BLaER1 (cell line): ENCODE data around the gene SERPINA4.

Source experiments
- H3K27ac ChIP-seq: shearing (Covaris generic); formaldehyde crosslinking; 2 replicates; pipeline ENCODE4 v1.8.1; 2022
- H3K27me3 ChIP-seq: shearing (Covaris generic); formaldehyde crosslinking; 2 replicates; pipeline ENCODE4 v1.8.1; 2022
- H3K36me3 ChIP-seq: shearing (Covaris generic); formaldehyde crosslinking; 2 replicates; pipeline ENCODE4 v1.8.1; 2022
- H3K4me1 ChIP-seq: shearing (Covaris generic); formaldehyde crosslinking; 2 replicates; pipeline ENCODE4 v1.8.1; 2022
- H3K4me2 ChIP-seq: shearing (Covaris generic); formaldehyde crosslinking; 2 replicates; pipeline ENCODE4 v1.8.1; 2022
- H3K4me3 ChIP-seq: shearing (Covaris generic); formaldehyde crosslinking; 2 replicates; pipeline ENCODE4 v1.8.1; 2022
- H3K9ac ChIP-seq: shearing (Covaris generic); formaldehyde crosslinking; 2 replicates; pipeline ENCODE4 v1.8.1; 2022
- H3K9me3 ChIP-seq: shearing (Covaris generic); formaldehyde crosslinking; 2 replicates; pipeline ENCODE4 v1.8.1; 2022
- H4K20me1 ChIP-seq: shearing (Covaris generic); formaldehyde crosslinking; 2 replicates; pipeline ENCODE4 v1.8.1; 2022
- Cebpa-rat ChIP-seq: shearing (Covaris generic); IDR thresholded peaks from 2 replicates; pipeline ENCODE4 v1.8.1; 2022

SERPINA4 gene

DNA sequence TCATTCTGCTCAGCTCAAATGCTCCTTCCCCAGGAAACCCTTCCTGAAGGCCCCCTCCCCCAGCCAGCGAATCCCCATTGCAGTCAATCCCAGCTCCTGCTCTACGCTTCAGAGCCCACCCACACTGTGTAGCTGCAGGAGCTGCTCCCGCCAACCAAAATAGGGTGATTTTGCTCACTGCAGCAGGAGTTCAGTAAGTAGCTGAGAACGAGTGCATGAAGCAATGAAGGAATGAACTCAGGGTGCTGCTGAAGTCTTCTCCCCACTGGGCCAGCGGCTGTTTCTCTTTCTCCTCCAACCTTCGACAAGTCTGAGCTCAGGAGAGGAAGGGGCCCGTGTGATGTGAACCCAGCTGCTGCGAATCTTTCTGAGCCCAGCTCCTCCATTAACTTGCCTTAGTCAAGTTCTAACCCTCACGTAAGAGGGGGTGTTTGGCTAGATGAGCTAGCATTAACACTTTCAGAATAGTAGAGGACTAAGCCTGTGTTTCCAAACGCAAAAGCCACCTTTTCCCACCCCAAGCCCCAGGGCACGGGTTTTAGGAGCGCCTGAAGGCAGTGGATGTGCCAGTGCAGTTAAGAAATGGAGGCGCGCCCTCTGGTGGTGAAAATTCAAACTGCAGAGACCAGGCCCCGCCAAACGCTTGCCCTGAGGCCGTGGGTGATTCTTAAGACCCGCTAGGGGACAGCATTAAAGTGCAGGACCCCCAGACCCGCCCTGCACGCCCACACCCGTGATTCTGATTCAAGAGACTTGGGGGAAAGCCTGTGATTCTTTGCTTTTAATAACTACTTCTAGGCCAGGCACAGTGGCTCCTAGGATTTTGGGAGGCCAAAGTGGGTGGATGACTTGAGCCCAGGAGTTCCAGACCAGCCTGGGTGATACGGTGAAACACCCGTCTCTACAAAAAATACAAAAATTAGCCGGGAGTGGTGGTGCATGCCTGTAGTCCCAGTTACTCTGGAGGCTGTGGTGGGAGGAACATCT is 11.9 kb upstream of the SERPINA4 start:
- H3K4me1 ChIP-seq: no peaks in the 10 kb centered on the region
- no peaks in the 10 kb centered on the region for H3K27me3 ChIP-seq
- no peaks in the 10 kb centered on the region for H4K20me1 ChIP-seq
- H3K27ac ChIP-seq: no peak overlapping the region
- no peak overlapping the region for H3K9ac ChIP-seq
- no peak for TF ChIP-seq Cebpa-rat
- H3K4me2 ChIP-seq: no peak overlapping the region
- H3K36me3 ChIP-seq: no peaks in the 10 kb centered on the region
- H3K9me3 ChIP-seq: peaks cover 3% of the 10 kb centered on the region; the same call in 1 of the 2 replicates
- no peak overlapping the region for H3K4me3 ChIP-seq

DNA sequence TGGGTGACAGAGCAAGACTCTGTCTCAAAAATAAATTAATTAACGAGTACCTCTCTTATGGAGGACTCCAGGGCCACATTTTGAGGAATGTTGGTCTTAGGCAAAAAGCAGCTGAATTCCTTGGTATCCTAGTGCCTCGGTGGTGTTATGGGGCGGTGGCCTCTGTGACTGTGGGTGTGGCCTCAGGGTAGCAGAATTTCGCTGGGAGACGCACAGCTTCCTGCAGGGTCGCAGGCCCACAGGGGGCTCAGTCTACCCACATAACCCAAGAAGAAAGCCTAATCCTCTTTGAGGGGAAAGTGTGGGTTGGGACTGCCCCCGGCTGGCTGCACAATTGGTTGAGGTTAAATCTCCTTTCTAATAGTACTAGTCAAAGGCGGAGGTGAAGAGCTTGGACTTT is 11.2 kb upstream of the SERPINA4 start:
- H3K9ac ChIP-seq: no peak overlapping the region
- H3K4me1 ChIP-seq: no peaks in the 10 kb centered on the region
- peaks cover 10% of the 10 kb centered on the region for H3K9me3 ChIP-seq
- no peak overlapping the region for H3K4me2 ChIP-seq
- no peak overlapping the region for H3K27ac ChIP-seq
- H4K20me1 ChIP-seq: no peaks in the 10 kb centered on the region
- no peaks in the 10 kb centered on the region for H3K36me3 ChIP-seq
- no peak for TF ChIP-seq Cebpa-rat
- H3K4me3 ChIP-seq: no peak overlapping the region
- H3K27me3 ChIP-seq: no peaks in the 10 kb centered on the region

DNA sequence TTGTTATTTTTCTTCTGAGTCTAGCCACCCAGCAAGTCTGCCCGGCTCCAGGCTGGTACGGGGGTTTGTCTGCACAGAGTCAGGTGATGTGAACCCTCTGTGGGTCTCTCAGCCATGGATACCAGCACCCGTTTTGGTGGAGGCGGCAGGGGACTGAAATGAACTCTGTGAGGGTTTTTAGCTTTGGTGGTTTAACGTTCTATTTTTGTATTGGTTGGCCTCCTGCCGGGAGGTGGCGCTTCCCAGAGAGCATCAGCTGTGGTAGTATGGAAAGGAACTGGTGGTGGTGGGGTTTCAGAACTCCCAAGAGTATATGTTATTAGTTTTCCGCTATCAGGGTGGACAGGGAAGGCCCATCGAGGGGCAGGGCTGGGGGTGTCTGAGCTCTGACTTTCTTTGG is 5.3 kb upstream of the SERPINA4 start:
- TF ChIP-seq Cebpa-rat: no peak
- Histone ChIP-seq H3K4me2 (no peak overlapping the region), H3K9ac (no peak overlapping the region), H3K27ac (no peak overlapping the region), H3K4me3 (no peak overlapping the region), H4K20me1 (no peaks in the 10 kb centered on the region), H3K27me3 (no peaks in the 10 kb centered on the region), H3K36me3 (no peaks in the 10 kb centered on the region), H3K4me1 (no peaks in the 10 kb centered on the region), H3K9me3 (peaks cover 32% of the 10 kb centered on the region)

DNA sequence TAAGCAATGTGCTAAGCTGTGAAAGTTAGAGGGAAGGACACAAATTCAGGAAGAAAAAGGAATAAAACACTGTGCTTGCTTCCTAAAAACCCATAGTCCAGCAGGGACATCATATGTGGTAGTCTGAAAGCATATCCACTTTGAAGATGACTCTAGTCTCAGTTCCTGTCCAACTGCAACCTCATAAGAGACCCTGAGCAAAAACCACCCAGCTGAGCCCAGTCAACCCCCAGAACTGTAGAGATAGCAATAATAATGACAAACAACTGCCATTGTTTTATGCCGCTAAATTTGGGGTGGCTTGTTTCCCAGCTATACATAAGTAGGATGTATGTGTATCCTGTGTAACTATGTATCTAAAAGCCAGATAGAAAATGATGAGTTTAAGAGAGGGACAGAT is 3.9 kb upstream of the SERPINA4 start:
- no peaks in the 10 kb centered on the region for H3K36me3 ChIP-seq
- H3K4me3 ChIP-seq: no peak overlapping the region
- H3K27ac ChIP-seq: no peak overlapping the region
- H3K4me2 ChIP-seq: no peak overlapping the region
- no peaks in the 10 kb centered on the region for H4K20me1 ChIP-seq
- peaks cover 5% of the 10 kb centered on the region; the same call in 1 of the 2 replicates for H3K4me1 ChIP-seq
- no peaks in the 10 kb centered on the region for H3K27me3 ChIP-seq
- TF ChIP-seq Cebpa-rat: no peak
- H3K9me3 ChIP-seq: peaks cover 32% of the 10 kb centered on the region
- H3K9ac ChIP-seq: no peak overlapping the region

DNA sequence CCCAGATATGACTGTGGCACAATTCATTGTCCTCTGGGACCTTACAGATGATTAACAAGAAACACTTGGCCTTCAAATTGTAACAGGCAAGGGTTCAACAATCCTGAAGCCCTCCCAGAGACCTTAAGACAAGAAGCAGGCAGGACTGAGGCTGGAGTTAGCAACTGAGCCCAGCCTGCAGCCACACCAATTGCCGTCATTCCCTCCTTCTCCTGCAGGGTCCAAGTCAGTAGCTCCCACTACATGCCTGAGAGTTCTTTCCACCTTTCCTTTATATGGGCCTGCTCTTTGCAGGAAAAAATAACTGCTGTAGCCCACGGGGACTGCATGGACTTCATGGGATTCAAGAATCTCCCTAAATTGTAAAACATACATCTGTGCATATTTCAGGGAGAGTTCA is 2.4 kb upstream of the SERPINA4 start:
- Histone ChIP-seq H3K4me1 (peaks cover 8% of the 10 kb centered on the region; the same call in 1 of the 2 replicates), H3K4me2 (no peak overlapping the region)
- no peak for TF ChIP-seq Cebpa-rat

DNA sequence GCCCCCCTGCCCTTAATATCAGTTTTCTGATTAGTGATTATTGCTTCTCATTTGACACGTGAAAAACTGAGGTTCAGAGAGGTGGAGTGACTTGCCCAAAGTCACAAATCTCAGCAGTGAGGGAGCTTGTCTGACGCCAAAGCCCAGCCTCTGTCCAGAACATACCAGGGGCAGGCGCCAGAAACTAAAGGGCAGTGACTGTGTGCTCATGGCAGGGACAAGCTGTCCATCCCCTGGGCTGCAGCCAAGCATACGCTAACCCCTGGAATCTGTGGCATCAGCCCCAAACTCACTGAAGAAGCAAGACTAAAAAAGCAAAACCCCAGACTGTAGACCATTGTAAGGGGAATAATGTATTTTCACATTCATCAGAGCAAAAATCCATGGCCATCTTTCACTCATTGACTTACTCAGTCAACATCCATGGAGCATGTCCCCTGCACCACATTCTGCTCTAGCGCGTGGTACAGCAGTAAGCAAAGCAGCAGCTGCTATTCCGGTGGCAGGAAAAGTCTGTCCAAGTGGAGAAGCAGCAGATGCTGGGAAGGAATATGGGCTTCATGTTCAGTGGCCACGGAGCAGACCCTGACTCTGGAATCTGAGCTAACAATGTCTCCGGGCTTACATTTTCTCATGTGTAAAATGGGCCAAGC is 1.5 kb upstream of the SERPINA4 start:
- no peaks in the 10 kb centered on the region for H4K20me1 ChIP-seq
- peaks cover 24% of the 10 kb centered on the region for H3K9me3 ChIP-seq
- TF ChIP-seq Cebpa-rat: no peak
- no peak overlapping the region for H3K4me3 ChIP-seq
- no peaks in the 10 kb centered on the region for H3K27me3 ChIP-seq
- H3K4me1 ChIP-seq: peaks cover 8% of the 10 kb centered on the region; the same call in 1 of the 2 replicates
- no peak overlapping the region for H3K4me2 ChIP-seq
- no peak overlapping the region for H3K27ac ChIP-seq
- H3K9ac ChIP-seq: no peak overlapping the region
- H3K36me3 ChIP-seq: no peaks in the 10 kb centered on the region

More for the DNA sequence above, 2.4 kb upstream of the SERPINA4 start:
- H3K9ac ChIP-seq: no peak overlapping the region
- H3K27me3 ChIP-seq: no peaks in the 10 kb centered on the region
- H3K9me3 ChIP-seq: peaks cover 32% of the 10 kb centered on the region
- H4K20me1 ChIP-seq: no peaks in the 10 kb centered on the region
- H3K4me3 ChIP-seq: no peak overlapping the region
- no peak overlapping the region for H3K27ac ChIP-seq
- H3K36me3 ChIP-seq: no peaks in the 10 kb centered on the region

DNA sequence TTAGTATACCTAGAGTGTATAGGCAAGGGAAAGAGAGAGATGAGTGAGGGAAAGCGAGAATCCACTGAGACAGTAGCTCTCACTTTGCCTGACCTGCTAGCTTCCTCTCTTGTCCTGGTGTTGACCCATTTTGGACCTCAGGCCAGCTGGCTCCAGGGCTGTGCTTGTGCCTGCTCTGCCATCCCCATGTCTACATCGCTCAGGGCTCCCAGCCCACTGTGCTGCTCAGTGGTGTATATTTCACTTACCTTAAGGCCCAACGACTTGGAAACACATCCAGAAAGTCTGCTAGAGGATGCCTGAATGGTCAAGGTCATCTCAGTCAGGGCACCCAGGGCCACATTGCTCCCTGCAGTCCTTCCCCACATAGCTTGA is 964 bp upstream of the SERPINA4 start:
- Histone ChIP-seq H3K4me3 (no peak overlapping the region), H3K4me1 (peaks cover 8% of the 10 kb centered on the region; the same call in 1 of the 2 replicates), H3K27me3 (no peaks in the 10 kb centered on the region), H3K27ac (no peak overlapping the region), H3K36me3 (no peaks in the 10 kb centered on the region), H3K9ac (no peak overlapping the region), H4K20me1 (no peaks in the 10 kb centered on the region), H3K9me3 (peaks cover 20% of the 10 kb centered on the region), H3K4me2 (no peak overlapping the region)
- no peak for TF ChIP-seq Cebpa-rat

DNA sequence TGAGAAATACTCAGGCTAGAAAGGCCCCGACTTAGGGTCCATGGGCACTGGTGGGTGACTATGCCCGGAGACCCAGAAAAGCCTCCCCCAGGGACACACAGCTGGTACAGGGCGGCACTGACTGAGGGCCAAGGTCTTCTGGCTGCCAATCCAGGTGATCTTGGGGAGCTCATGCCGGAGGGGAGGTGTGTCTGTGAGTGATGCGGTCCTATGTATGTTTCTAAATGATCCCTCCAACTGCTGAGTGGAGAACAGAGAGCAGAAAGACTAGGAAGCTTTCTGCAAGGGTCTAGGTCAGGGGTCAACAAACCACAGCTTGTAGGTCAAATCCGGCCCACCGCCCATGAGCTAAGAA is 391 bp downstream of the SERPINA4 start:
- H3K27ac ChIP-seq: no peak overlapping the region
- peaks cover 12% of the 10 kb centered on the region for H3K9me3 ChIP-seq
- TF ChIP-seq Cebpa-rat: no peak
- H3K4me1 ChIP-seq: peaks cover 8% of the 10 kb centered on the region; the same call in 1 of the 2 replicates
- H4K20me1 ChIP-seq: no peaks in the 10 kb centered on the region
- H3K36me3 ChIP-seq: no peaks in the 10 kb centered on the region
- no peak overlapping the region for H3K4me3 ChIP-seq
- H3K4me2 ChIP-seq: no peak overlapping the region
- no peaks in the 10 kb centered on the region for H3K27me3 ChIP-seq
- no peak overlapping the region for H3K9ac ChIP-seq

DNA sequence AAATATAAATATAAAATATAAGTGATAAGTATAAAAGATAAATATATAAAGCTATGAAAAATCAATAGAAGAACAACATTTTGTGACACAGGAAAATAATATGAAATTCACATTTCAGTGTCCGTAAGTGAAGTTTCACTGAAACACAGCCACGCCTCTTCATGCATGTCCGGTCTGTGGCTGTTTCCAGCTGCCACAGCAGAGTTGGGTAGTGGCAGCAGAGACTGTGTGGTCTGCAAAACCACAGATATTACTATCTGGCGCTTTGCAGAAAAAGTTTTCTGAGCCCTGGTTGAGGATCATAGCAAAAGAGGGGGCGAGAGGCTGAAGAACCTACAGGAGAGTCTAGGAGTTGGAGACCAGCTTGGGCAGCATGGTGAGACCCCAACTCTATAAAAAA is 780 bp downstream of the SERPINA4 start:
- peaks cover 8% of the 10 kb centered on the region; the same call in 1 of the 2 replicates for H3K4me1 ChIP-seq
- H3K27ac ChIP-seq: no peak overlapping the region
- TF ChIP-seq Cebpa-rat: no peak
- no peak overlapping the region for H3K4me2 ChIP-seq
- H4K20me1 ChIP-seq: no peaks in the 10 kb centered on the region
- peaks cover 8% of the 10 kb centered on the region; the same call in 1 of the 2 replicates for H3K9me3 ChIP-seq
- H3K9ac ChIP-seq: no peak overlapping the region
- no peak overlapping the region for H3K4me3 ChIP-seq
- H3K27me3 ChIP-seq: no peaks in the 10 kb centered on the region
- H3K36me3 ChIP-seq: no peaks in the 10 kb centered on the region
